Muscle of arm (tissue), 12 donors: ENCODE measurements around the gene TBX2. TPM values are rescaled to one million over a fixed set of nuclear protein-coding genes. Genes with fewer than 3 reads are reported as not detected.

Experiments used
- DNase-seq: peaks from one replicate; pipeline ENCODE4 v3.0.0-alpha.2; 2013
- polyA plus RNA-seq, 12 donors: library from polyadenylated mRNA; unstranded; fragments of 120-200 nt; gene quantifications; one replicate each; pipeline ENCODE4 v1.2.1, GENCODE V29; 2013; ENCODE audit not compliant: insufficient read length in 12 of 12

The TBX2 gene
- polyA plus RNA-seq, 12 donors, result 6.1 to 11.7 (median 8.0) TPM; not detected in 1

DNA sequence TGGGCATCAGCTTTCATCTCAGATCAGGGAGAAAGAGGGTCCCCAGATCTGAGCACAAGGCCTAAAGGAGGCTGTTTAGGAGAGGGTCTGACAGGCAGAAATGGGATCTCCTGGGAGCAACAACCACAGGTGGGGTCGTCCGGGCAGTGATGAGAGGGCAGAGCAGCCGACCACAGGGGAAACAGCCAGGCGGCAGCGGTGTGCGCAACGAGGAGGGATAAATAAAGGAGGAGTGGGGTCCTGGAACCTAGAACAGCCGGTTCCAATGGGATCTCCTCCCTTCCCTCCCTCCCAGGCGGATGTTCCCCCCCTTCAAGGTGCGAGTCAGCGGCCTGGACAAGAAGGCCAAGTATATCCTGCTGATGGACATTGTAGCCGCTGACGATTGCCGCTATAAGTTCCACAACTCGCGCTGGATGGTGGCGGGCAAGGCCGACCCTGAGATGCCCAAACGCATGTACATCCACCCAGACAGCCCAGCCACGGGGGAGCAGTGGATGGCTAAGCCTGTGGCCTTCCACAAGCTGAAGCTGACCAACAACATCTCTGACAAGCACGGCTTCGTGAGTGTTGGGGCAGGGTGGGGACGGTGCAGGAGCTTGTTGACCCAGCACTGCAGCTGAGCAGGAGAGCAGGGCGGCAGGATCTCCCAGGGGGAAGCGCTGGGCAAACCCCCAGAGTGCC lies 1.9 kb downstream of the TBX2 start:
- DNase-seq, result no peak

DNA sequence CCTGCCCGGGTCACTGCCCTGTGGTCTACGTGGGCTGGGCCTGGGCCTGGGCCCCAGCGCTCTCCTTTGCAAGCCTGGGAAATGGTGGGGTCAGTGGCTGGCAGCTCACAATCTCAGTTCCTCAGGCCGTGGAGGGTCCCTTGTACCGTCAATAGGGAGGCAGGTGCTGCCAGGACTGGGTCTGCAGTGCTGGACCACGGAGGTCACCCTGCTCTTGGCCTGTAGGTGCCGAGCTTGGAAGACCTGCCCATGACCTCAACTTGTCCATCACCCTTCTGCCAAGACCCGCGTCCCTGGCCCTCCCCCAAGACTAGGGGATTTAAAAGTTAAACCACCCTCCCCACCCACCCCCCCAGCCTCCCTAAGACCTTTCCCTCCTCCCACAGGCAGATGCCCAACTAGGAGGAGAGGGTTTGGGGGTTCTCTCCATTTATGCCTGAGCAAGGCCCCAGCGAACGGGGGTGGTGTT lies 2.5 kb downstream of the TBX2 start:
- no peak for DNase-seq

DNA sequence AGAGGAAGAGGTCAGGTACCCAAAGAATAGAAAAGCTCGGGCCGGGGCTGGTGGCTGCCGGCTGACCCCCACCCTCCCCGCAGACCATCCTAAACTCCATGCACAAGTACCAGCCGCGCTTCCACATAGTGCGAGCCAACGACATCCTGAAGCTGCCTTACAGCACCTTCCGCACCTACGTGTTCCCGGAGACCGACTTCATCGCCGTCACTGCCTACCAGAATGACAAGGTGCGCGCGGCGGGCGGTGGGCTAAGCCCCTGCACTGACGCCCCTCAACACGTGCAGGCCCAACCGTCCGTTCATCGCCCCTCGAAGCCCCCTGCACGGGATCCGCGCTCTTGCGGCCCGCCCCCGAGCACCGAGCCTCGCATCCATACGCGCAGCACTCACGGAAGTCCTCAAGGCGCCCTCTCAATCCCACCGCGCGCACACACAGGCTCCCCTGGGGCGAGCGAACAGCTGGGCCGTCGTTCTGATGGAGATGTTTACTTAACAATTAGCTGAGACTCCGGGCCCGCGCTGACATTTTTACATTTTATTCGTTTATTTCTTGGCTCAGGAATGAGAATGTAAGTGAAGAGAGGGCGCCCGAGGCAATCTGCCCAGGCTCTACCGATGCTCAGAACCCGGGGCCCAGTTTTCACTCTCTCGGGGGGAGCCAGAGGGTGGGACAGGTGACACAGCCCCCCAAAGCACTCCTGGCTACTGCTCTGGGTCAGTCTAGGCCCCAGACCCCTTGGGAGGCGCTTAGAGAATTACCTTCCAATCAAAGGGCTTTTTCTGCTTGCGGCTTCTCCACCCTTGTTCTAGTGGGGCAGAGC lies 3.5 kb downstream of the TBX2 start:
- DNase-seq, result no peak

DNA sequence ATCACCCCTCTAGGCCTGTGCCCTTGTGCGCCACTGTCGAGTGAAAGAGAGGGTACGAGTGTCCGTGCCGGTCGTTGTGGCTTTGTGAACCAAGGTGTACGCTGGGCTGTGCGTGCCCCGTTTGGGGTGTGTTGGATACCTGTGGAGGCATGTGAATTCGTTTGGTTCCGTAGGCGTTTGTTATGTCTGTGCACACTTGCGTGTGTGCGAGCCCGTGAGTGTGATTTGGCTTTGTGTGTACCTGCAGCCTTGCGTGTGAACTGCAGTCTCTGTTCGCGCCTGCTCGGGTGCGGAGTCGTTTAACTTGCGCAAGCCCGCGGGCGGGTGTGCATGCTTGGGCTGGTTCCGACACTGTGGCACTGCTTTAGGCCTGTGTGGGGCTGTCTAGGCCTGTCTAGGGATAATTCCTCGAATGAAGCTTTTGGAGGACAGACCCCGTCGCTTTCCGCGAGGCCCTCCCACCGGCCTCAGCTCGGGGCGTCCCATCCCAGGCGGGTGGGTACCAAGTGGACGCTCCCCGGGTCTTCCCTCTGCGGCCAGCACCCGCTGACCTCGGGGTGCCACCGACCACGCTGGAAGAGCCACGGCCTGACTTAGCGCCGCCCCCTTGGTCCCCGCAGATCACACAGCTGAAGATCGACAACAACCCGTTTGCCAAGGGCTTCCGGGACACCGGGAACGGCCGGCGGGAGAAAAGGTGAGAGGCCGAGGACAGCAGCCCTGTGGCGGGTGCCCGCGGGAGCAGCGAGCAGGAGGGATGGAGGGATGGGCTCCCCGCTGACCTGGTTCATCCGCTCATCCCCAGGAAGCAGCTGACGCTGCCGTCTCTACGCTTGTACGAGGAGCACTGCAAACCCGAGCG lies 4.4 kb downstream of the TBX2 start:
- DNase-seq, result no peak

DNA sequence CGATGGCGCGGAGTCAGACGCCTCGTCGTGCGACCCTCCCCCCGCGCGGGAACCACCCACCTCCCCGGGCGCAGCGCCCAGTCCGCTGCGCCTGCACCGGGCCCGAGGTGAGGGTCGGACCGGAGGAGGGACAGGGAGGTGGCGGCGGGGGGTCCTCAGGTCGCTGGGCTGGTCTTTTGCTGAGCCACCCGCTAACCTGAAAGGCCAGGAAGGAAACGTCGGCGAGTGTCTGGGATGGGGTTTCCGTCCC lies 4.9 kb downstream of the TBX2 start:
- DNase-seq, result no peak

DNA sequence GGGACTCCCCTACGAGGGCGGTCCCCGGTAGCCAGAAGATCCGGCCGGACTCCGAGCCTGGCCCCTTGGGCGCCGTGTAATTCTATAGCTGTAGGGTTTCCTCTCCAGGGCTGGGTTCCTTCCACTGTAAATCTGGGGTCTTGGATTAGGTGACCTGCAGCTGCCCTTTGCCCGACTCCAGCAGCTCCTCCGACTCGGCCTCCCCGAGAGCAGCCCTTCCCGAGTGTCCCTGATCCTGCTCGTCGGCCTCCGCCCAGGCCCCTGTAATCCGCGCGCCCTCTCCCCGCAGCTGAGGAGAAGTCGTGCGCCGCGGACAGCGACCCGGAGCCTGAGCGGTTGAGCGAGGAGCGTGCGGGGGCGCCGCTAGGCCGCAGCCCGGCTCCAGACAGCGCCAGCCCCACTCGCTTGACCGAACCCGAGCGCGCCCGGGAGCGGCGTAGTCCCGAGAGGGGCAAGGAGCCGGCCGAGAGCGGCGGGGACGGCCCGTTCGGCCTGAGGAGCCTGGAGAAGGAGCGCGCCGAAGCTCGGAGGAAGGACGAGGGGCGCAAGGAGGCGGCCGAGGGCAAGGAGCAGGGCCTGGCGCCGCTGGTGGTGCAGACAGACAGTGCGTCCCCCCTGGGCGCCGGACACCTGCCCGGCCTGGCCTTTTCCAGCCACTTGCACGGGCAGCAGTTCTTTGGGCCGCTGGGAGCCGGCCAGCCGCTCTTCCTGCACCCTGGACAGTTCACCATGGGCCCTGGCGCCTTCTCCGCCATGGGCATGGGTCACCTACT lies 5.5 kb downstream of the TBX2 start:
- DNase-seq, result no peak

DNA sequence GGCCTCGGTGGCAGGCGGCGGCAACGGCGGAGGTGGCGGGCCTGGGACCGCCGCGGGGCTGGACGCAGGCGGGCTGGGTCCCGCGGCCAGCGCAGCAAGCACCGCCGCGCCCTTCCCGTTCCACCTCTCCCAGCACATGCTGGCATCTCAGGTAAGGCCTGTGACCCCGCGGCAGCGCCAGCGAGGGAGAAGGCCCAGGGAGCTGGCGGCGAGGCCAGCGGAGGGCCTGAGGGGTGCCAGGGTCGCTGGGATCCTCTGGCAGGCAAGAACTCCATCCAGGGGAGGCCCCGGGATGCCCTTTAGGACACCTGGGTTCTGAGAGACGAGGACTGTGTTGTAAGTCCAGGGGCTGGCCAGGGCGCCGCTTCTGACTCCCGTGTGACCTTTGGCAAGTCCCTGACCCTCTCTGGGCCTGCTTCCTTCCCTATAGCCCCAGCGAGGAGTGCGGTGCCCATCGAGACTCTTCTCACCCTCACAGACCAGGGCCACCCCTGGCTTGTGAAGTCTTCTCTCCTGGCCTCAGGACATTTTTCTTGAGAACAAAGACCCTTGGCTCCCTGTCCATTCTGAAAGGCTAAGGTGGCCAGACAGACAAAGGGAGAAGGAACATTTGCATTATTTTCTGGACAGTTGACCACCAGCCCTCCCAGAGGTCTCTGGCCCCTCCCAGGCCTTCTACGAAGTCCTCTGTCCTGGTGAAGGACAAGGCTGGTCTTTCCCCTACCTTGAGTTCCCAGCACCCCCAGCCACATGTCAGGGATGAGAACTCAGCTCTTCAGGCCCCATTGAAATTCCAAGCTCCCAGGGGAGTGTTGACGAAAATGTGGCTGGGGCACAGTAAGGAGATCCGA lies 6.3 kb downstream of the TBX2 start:
- no peak for DNase-seq

DNA sequence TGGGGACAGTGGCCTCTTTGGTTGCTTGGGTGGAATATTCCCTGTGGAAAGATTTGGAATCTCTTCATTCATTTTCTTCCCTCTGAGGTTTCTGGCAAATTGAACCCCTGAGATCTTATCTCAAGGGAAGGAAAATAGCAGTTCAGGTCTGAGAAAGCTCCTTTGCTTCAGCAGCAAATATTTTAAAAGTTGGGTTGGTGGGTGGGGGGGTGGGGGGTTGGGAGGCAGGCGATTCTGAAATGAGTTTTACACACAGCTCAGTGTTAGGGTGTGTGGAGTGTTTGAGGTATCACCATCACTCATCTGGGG lies 6.8 kb downstream of the TBX2 start:
- DNase-seq, result no peak

DNA sequence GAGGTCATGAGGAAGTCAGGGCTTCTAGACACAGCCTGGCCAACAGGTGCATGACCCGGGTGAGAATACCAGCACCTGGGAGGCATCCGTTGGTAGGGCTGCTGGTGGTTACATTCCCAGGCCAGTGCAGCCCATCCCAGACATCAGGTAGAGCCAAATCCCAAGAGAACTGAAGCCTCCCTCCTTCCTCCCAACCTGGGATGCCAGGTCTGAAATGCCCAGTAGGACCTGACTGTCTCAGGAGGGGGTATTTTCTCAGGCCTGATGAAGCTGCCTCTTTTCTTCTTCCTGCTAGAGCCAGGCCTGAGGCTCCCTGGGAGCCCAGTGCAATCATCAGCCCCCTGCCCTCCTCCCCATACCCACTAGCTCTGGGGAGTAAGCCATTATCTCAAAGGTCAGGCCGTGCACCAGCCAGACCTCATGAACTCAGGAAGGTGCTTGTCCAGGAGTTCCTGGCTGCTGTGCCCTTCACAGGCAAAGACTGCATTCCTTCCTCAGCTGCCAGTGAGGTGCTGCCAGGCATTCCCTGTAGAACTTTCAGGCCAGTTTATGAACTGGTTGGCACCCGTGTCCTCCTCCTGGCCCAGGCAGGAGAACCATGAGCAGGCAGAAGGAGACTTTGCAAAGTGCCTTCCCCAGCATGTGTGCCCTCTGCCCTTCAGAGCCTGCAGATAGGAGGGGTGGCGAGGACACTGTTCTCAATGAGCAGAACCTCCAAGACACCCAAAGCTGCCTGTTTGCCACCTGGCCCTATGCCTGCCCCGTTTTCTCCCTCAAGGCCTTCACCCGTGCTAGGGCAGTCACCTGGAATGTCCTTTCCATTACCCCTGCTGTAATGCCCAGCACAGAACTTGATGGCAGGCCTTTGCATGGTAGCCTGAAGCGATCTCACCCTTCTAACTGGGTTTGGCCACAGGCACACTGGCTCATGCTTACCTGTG lies 7.6 kb downstream of the TBX2 start:
- no peak for DNase-seq

DNA sequence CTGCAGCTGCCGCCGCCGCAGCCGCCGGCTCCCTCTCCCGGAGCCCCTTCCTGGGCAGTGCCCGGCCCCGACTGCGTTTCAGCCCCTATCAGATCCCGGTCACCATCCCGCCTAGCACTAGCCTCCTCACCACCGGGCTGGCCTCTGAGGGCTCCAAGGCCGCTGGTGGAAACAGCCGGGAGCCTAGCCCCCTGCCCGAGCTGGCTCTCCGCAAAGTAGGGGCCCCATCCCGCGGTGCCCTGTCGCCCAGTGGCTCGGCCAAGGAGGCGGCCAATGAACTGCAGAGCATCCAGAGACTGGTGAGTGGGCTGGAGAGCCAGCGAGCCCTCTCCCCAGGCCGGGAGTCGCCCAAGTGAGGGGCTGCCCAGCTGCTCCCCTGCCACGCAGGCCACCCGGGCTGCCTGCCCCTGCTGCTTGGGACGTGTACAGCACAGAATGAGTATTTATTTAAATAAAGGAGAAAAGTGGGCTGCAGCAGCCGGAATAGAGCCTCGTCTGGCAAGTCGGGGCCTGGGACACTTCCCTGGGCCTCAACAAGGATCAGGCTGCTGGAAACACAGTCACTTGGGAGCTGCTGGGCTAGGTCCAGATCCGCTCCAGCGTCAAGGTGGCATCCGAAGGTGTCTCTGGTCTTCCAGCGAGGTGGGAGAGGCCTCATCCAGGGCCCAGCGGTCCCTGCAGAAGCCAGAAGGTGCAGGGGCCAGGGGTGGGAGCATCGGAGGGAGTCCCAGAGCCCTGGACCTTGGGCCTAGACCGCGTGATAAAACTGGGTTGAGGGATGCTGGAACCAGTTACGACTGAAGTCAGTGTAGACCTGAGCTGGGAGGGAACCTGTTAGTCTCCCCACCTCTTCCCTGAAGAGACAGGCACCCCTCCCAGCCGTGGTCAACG lies 8.8 kb downstream of the TBX2 start:
- DNase-seq, result no peak

DNA sequence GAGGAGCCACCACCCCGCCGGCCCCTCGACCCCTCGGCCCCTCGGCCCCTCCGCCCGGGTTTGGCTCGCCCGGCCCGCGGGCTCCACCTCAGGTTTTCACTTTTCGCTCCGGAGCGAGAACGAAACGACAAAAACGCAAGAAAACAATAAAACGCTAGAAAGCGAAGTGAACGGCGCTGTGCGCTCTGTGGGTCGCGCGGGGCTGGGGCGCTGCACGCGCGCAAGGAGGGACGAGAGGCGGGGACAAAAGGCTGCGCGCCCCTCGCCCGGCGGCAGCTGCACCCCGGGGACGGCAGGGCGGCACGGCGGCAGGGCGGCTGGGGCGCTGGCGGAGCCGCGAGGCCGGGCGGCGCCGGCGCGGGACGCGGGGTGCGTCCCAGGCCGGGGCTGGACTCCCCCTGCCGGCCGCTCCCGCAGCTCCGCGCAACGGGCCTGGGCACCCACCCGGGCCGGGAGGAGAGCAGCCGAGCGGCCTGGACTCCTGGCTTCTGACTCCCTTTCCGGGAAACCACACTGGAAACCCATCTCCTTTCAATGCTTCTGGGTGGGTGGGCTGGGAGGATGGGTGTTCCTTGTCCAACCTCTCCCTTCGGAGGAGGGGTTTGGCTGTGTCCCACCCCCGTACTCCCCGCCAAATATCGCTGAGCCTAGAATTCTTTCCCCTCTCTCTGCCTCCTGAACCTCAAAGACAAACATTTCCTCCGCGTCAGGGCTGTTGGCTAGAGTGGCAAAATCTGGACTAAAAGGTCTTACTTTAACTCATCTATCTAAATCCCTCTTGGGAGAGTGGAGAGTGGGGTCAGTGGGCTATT lies 9.9 kb downstream of the TBX2 start:
- peak; percentile 79 for DNase-seq

DNA sequence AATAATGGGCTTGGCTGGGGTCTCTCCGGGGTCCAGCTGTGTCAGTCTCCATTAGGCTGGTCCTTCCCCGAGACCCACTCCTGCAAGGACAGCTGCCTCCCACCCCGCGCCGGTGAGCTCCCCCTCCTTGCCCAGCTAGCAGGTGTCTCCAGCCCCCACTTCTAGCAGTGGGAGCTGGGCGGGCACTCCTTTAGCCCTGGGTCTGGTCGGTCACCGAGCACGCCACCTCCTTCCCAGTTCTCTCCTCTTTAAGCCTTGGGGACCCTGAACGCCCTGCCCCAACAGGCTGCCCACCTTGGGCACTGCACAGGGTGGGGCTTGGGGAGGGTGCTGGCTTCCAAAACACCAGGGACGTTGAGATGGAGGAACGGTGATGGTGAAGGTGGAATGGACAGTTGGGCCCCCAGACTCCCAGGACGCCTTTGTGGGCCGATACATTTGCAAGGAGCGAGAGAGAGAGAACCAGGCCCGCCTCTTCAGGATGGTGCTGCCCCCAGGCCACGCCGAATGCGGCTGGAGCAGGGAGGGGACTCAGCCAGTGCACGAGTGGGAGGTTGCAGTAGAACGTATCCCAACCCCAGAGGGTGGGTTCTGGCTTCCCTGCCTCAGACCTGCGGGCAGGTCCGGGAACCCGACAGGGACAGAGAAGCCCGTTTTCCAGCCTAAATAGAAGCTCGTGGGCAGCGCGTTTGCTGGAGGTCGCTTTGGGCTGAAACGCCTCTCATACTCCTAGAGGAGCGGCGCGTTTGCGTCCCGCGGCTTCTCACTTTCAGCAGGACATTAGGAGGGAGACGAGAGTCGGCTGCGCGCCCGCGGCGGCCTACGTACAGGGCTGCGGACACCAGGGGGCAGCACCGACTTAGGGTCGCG lies 10.7 kb downstream of the TBX2 start:
- DNase-seq, result peak; percentile 75

DNA sequence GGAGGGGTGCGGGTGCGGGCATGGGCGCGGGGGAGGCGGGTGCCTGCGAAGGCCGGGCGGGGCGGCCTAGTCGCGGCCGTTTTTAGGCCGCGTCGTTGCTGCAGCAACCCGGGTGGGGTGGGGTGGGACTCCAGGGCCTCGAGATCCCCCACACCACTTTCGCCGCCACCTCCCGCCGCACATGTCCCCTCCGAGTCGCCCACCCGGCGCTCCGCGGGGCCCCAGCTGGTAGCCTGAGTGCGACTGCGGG lies 11.3 kb downstream of the TBX2 start:
- no peak for DNase-seq

DNA sequence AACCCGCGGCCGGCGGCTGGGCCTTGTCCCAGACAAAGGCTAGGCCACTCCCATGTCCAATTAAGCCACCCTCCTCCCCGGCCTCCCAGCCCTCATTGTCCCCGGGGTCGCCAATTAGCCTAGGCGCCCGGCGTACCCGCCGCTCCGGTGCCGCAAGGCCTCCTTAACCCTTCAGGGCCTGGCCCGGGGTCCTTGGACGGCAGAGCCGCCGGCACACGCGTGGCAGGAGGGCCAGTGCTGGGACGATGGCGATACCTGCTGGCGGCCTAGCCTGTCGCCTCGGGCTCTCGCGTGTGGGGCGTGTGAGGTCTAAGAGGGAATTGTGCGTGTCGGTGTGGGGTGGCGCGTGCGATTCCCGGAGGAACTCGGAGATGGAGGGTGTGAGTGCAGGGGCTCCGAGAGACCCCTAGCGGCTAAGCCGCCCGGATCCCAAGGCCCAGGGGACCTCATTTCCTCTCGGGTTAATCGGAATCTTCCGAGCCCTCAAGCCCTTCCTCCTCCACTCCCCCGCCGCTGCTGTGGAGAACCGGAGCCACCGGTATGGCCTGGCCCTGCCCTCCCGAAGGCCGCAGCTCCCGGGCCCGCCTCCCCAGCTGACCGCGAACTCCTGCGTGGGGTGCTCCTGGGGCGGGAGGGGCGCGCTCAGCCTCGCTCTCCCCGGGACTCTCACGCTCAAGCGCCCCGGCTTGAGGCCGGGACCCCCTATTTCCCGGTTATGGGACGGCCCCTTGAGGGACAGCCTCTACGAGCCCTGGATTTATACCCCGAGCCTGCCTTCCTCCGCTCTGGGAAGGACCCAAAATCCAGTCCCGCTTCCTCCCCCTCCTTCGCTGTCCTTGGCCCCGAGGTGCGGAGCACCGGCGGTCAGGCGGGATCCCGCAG lies 11.9 kb downstream of the TBX2 start:
- DNase-seq, result peak; percentile 66

DNA sequence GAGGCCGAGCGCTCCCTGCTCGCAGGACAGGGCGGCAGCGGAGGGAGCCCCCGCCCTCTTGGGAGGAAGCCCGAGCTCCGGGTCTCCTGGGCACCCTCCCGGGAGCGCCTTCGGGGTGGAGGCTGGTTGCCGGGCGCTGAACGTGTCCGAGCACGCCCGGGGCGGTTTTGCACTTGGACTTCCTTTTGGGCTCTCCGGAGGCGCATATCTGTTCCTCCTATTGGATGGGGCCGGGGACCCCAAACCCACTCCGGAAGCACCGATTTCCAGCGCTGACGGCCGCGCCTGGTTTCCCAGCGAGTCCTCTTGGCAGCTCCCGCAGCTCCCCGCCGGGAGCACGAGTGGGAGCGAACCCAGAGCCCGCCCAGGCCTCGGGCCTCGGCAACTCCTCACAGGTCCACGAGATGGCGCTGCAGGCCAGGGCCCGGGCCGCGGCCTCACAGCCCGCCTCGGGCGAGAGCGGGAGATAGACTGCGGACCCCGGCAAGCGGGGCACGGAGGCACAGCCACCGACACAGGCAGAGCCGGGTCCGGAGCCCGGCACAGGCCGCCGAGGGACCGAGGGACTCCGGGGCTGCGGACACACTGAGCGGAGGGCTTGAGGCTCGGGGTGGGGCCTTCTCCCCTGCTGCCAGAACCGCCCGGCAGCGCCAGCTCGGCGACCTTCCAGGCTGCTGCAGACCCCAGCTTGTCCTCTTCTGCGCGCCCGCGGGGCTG lies 12.7 kb downstream of the TBX2 start:
- DNase-seq, result peak; percentile 93
